HG03108 (cell line): ENCODE measurements around the gene OR6V1.
"Not testable (repeated sequence)": the region's sequence is repeated elsewhere in the genome, so short reads cannot be mapped to it uniquely, and the experiment has no call there.

Experiments used
- ATAC-seq: cut with Tn5 transposase; IDR thresholded peaks from one replicate; pipeline ENCODE4 v1.9.1; 2021; ENCODE audit warnings: moderate library complexity; ENCODE audit not compliant: unreplicated experiment

Gene OR6V1

GRCh38 chr7:143042790-143043271 lies 9.3 kb upstream of the OR6V1 start:
- no peak for ATAC-seq

- no peak for ATAC-seq
Observed at GRCh38 chr7:143043391-143043790, 8.8 kb upstream of the OR6V1 start.

DNA sequence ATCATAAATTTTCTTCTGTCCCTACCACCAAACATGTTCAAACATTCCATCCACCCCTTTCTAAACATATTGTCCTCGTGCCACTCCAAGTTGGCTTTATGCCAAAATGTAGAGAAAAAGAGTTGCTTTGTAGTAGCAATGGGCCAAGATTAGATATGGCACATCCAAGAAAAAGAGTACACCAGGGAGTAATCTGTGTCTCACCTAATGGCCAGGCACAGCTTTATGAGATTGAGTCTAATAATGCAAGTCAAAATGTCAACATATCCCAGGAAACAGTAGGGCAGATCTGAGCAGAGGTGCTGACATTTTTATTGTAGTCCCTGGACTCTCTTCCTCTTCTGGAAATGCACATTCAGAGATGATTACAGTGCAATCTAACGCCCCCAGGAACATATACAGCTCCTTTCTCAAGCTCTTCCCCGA lies 5.7 kb upstream of the OR6V1 start:
- ATAC-seq: no peak

GRCh38 chr7:143047326-143047725 lies 4.8 kb upstream of the OR6V1 start:
- ATAC-seq: no peak

GRCh38 chr7:143048827-143049226 lies 3.3 kb upstream of the OR6V1 start:
- no peak for ATAC-seq

GRCh38 chr7:143049362-143049761 lies 2.8 kb upstream of the OR6V1 start:
- ATAC-seq: no peak

GRCh38 chr7:143050931-143051330 lies 1.2 kb upstream of the OR6V1 start:
- no peak for ATAC-seq

DNA sequence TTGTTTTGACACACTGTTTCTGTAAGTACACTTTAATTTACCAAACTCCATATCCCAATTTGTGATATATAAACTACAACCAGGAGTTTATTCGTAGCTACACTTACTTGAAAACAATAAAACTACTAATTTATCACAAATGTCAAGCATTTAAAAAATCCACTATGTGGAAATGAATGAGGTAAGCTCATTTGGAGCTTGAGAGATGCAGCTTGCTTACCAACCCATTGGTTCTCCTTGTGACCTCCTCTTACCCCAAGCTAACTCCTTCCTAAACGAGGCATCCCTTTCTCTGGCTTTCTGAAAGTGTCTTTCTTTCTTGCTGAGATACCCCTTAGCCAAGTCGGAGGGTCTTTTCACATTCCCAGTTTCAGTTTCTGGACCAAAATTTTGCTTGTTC lies 2.5 kb downstream of the OR6V1 start:
- no peak for ATAC-seq

DNA sequence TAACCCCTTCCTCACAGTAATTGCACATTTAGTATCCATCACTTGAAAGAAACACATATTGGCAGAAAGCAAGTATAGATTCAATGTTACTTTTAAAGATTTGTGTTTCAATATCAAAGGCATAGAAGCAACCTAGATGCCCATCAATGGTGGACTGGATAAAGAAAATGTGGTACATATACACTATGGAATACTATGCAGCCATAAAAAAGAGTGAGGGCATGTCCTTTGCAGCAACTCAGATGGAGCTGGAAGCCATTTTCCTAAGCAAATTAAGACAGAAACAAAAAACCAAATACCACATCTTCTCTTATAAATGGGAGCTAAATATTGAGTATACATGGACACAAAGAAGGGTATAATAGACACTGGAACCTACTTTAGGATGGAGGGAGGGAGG lies 3.6 kb downstream of the OR6V1 start:
- ATAC-seq: no peak

- ATAC-seq: no peak
Observed at GRCh38 chr7:143063741-143064140, 11.6 kb downstream of the OR6V1 start.

GRCh38 chr7:143068446-143068845 lies 16.3 kb downstream of the OR6V1 start:
- no peak for ATAC-seq

GRCh38 chr7:143069912-143070500 lies 17.9 kb downstream of the OR6V1 start:
- no peak for ATAC-seq

DNA sequence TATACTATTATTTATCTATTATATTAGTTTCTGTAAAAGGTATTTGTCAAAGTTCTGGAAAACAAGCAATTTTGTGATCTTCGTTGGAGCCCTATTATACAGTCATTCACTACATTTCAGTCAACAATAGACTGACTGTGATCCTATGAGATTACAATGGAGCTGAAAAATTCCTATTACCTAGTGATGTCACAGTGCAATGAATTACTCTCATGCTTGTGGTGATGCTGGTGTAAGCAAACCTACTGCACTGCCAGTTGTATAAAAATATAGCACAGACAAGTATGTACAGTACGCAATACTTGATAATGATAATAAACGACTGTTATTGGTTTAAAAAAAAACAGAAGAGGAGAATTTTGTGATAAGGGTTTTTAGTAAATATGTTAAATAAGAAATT lies 21.4 kb downstream of the OR6V1 start:
- no peak for ATAC-seq

- ATAC-seq: no peak
Observed at GRCh38 chr7:143074141-143074540, 22.0 kb downstream of the OR6V1 start.

- ATAC-seq: no peak
Observed at GRCh38 chr7:143085109-143085508, 33.0 kb downstream of the OR6V1 start.

DNA sequence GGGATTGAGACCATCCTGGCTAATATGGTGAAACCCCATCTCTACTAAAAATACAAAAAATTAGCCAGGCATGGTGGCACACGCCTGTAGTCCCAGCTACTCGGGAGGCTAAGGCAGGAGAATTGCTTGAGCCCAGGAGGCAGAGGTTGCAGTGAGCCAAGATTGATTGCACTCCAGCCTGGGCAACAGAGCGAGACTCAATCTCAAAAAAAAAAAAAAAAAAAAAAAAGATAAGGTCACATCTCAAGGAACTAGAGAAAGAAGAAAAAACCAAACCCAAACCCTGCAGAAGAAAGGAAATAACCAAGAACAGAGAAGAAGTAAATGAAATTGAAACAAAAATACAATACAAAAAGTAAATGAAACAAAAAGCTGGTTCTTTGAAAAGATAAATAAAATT lies 33.5 kb downstream of the OR6V1 start:
- not testable (repeated sequence) for ATAC-seq

GRCh38 chr7:143088549-143089231 lies 36.5 kb downstream of the OR6V1 start:
- ATAC-seq: not testable (repeated sequence)

DNA sequence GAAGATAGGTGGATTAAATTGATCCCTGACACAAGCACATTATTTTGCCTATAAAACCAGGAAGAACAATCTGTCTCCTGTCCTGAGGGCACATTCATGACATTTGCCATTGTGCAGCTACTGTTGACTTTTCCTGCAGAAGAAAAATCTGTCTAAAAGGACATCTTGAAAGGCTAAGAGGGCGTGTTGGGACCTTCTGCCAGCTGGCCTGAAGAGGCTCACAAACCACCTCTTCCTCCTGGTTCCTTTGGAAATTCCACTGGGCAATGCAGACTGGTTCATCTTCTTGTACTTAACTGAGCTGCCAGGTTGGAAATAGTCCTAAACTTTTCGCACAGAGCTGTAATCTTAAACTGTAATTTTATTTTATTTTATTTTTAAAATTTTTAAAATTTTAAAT lies 44.0 kb downstream of the OR6V1 start:
- ATAC-seq: no peak

DNA sequence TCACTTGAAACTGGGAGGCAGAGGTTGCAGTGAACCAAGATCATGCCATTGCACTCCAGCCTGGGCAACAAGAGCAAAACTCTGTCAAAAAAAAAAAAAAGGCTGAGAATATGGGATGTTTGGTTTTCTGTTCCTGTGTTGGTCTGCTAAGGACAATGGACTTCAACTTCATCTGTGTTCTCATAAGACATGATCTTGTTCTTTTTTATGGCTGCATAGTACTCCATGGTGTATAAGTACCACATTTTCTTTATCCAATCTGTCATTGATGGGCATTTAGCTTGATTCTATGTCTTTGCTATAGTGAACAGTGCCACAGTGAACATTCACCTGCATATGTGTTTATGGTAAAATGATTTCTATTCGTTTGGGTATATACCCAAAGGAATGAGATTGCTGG lies 47.4 kb downstream of the OR6V1 start:
- not testable (repeated sequence) for ATAC-seq
